ENCODE data around the gene CCDC192. TPM values are rescaled to one million over a fixed set of nuclear protein-coding genes. Genes with fewer than 3 reads are reported as not detected.

The CCDC192 gene
- total RNA-seq, 1 donor from 2014 or later, result not detected

- Mint-ChIP-seq H3K4me3 (no peak overlapping the region), H3K27ac (no peak overlapping the region), H3K9me3 (no peaks in the 10 kb centered on the region), H3K4me1 (no peaks in the 10 kb centered on the region), H3K36me3 (ENCODE audit: low read depth) (peaks cover 9% of the 10 kb centered on the region), H3K27me3 (no peaks in the 10 kb centered on the region)
- ATAC-seq (ENCODE audit: low read depth), result no peak
- TF ChIP-seq CTCF (IDR thresholded peaks at IDR 0.05), result no peak
- CTCF ChIA-PET, result interaction anchor here (0.7 kb wide), 1 partner anchor 24 kb away, joined by 3 read pairs; no protein-coding TSS in a partner anchor
- POLR2A ChIA-PET, result no interaction called here
- DNase-seq, result no peak
- intact Hi-C loops (cut with micrococcal nuclease), result no loop called here
Measured at GRCh38 chr5:127947941-127948340, 244.8 kb downstream of the CCDC192 start.

DNA sequence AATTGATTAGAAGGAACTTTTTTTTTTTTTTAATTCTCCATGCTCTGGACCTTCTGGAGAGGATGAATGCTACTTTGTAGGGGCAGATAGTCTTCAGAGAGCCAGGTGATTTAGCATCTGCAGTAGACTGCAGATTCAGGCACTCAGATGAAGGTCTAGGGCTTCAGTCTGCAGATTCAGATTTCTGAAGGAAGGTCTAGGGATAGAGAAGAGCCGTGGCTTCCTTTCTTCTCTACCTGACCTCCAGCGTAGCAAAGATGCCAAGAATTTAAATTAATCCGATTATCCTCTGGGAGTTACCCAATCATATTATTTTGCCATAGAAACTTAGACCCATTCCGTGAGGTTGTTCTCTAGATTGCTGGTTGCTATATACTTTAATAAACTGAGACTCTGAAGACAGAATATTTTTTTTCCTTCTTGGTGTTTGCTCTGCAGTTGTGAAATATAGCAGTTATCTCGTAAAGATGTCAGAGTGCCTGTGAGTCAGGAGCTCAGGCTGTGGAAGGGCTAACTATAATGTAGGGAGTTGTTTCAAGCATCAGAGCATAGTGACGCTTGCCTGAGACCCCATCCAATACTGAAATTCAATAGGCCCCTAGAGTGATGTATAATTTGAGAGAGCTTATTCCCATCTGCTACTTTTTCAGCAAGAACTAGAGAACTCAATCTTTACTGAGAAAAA is 247.7 kb downstream of the CCDC192 start:
- ChIA-PET POLR2A (no interaction called here), CTCF (no interaction called here)
- H3K27me3 Mint-ChIP-seq, result no peaks in the 10 kb centered on the region
- intact Hi-C loops (cut with micrococcal nuclease), result no loop called here
- peaks cover 14% of the 10 kb centered on the region for H3K36me3 Mint-ChIP-seq (ENCODE audit: low read depth)
- no peaks in the 10 kb centered on the region for H3K4me1 Mint-ChIP-seq
- ATAC-seq (ENCODE audit: low read depth) (no peak), DNase-seq (no peak)
- no peak for TF ChIP-seq CTCF (IDR thresholded peaks at IDR 0.05)
- no peak overlapping the region for H3K4me3 Mint-ChIP-seq
- peaks cover 2% of the 10 kb centered on the region for H3K9me3 Mint-ChIP-seq
- no peak overlapping the region for H3K27ac Mint-ChIP-seq

GRCh38 chr5:127951791-127952190 is 248.6 kb downstream of the CCDC192 start:
- no peak overlapping the region for H3K27ac Mint-ChIP-seq
- H3K27me3 Mint-ChIP-seq, result no peaks in the 10 kb centered on the region
- no peak for TF ChIP-seq CTCF (IDR thresholded peaks at IDR 0.05)
- peaks cover 2% of the 10 kb centered on the region for H3K9me3 Mint-ChIP-seq
- H3K36me3 Mint-ChIP-seq (ENCODE audit: low read depth), result peaks cover 23% of the 10 kb centered on the region
- DNase-seq (no peak), ATAC-seq (ENCODE audit: low read depth) (no peak)
- ChIA-PET CTCF (no interaction called here), POLR2A (no interaction called here)
- H3K4me3 Mint-ChIP-seq, result no peak overlapping the region
- H3K4me1 Mint-ChIP-seq, result no peaks in the 10 kb centered on the region
- intact Hi-C loops (cut with micrococcal nuclease), result no loop called here

GRCh38 chr5:127957183-127957582 is 254.0 kb downstream of the CCDC192 start:
- no peak overlapping the region for H3K27ac Mint-ChIP-seq

More at GRCh38 chr5:127957183-127957582, 254.0 kb downstream of the CCDC192 start:
- peaks cover 17% of the 10 kb centered on the region for H3K4me1 Mint-ChIP-seq
- TF ChIP-seq CTCF (IDR thresholded peaks at IDR 0.05), result no peak
- DNase-seq, result no peak
- H3K27me3 Mint-ChIP-seq, result no peaks in the 10 kb centered on the region
- H3K9me3 Mint-ChIP-seq, result peaks cover 2% of the 10 kb centered on the region
- ChIA-PET CTCF (no interaction called here), POLR2A (no interaction called here)
- no peak for ATAC-seq (ENCODE audit: low read depth)
- intact Hi-C loops (cut with micrococcal nuclease), result no loop called here
- H3K36me3 Mint-ChIP-seq (ENCODE audit: low read depth), result peaks cover 20% of the 10 kb centered on the region
- H3K4me3 Mint-ChIP-seq, result no peak overlapping the region
